Neural crest cell (in vitro differentiated cells): ENCODE results near the gene DCUN1D2. TPM values are rescaled to one million over a fixed set of nuclear protein-coding genes. Genes with fewer than 3 reads are reported as not detected.
A peak's percentile ranks its signal among the peaks of the same experiment; 100 is the strongest.

Source experiments
- DNase-seq: peaks from one replicate; pipeline ENCODE4 v3.0.0; 2021; ENCODE audit warnings: low read depth, mixed read lengths, low spot score
- H3K27ac Mint-ChIP-seq: one replicate; pipeline ENCODE4 v1.8.0; 2021; ENCODE audit warnings: mild to moderate bottlenecking, mixed read lengths; ENCODE audit not compliant: unreplicated experiment
- H3K27me3 Mint-ChIP-seq: 2 replicates; pipeline ENCODE4 v1.8.0; 2021; ENCODE audit warnings: low read depth, mild to moderate bottlenecking, mixed read lengths
- H3K36me3 Mint-ChIP-seq: 2 replicates; pipeline ENCODE4 v1.8.0; 2021; ENCODE audit warnings: low read depth, mild to moderate bottlenecking, mixed read lengths
- H3K4me1 Mint-ChIP-seq: 2 replicates; pipeline ENCODE4 v1.8.0; 2021; ENCODE audit warnings: mixed read lengths
- H3K4me3 Mint-ChIP-seq: one replicate; pipeline ENCODE4 v1.8.0; 2021; ENCODE audit warnings: mild to moderate bottlenecking, mixed read lengths
- H3K9me3 Mint-ChIP-seq: 2 replicates; pipeline ENCODE4 v1.8.0; 2021; ENCODE audit warnings: mixed read lengths
- total RNA-seq: library from RNA; stranded (reverse); gene quantifications from 2 replicates; pipeline ENCODE4 v1.2.1, GENCODE V29; 2021
- TF ChIP-seq, protein P1 (sequence below): fragments of 200-600 bp; sonication (generic); conservative IDR thresholded peaks from 2 replicates; pipeline ENCODE4 v1.5.0; 2021; ENCODE audit warnings: antibody characterized with exemption, mild to moderate bottlenecking

Gene DCUN1D2
- total RNA-seq, 1 donor from 2014 or later: 32.1 TPM

DNA sequence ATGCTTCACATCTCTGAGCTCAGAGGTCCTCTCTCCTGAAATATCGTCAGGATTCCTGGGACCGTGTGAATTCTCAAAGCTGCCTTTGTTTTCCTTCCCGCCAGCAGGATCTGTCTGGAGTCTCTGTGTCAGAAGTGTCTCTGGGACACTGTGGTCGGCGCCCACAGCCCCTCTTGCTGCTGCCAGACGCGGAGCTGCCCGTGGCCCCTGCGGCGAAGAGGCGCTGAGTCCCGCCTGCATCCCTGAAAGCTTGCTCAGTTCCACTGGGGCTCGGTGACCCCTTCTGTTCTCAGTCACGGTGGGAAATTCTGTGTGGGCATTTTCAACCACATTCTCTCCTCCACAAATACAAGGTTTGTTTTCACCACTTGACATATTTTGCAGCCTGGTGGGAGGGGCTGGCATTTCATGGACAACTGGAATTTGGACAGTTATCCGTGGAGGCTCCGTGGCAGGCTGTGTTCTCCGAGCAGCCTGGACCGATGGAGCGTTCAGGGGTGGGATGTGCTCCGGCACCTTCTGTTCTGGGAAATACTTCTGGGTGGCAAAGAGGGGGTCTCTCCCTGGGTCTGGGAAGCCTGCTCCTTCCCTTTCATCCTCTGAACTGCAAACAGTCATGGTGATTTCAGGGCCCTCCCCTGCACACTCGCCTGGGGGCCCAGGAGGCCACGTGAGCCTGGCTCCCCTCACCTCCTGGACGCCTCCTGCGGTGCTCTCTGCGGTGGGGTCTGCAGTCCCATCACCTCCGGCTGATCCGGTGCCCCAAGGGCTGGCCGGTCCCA is 84.0 kb downstream of the DCUN1D2 start:
- DNase-seq: no peak
- no peaks in the 10 kb centered on the region for H3K36me3 Mint-ChIP-seq
- H3K27me3 Mint-ChIP-seq: no peaks in the 10 kb centered on the region
- H3K4me1 Mint-ChIP-seq: peaks cover 8% of the 10 kb centered on the region
- no peaks in the 10 kb centered on the region for H3K9me3 Mint-ChIP-seq
- H3K4me3 Mint-ChIP-seq: no peak overlapping the region
- peak overlapping the region; percentile 95 for H3K27ac Mint-ChIP-seq
- TF ChIP-seq, protein P1, sequence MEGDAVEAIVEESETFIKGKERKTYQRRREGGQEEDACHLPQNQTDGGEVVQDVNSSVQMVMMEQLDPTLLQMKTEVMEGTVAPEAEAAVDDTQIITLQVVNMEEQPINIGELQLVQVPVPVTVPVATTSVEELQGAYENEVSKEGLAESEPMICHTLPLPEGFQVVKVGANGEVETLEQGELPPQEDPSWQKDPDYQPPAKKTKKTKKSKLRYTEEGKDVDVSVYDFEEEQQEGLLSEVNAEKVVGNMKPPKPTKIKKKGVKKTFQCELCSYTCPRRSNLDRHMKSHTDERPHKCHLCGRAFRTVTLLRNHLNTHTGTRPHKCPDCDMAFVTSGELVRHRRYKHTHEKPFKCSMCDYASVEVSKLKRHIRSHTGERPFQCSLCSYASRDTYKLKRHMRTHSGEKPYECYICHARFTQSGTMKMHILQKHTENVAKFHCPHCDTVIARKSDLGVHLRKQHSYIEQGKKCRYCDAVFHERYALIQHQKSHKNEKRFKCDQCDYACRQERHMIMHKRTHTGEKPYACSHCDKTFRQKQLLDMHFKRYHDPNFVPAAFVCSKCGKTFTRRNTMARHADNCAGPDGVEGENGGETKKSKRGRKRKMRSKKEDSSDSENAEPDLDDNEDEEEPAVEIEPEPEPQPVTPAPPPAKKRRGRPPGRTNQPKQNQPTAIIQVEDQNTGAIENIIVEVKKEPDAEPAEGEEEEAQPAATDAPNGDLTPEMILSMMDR: no peak

Other genes with a start within 250 kb of the DCUN1D2 start
- gene LAMP1, start 193.5 kb downstream of the DCUN1D2 start, total RNA-seq: 104 and 110 TPM in 2 replicates
- gene GRTP1, start 126.6 kb downstream of the DCUN1D2 start, total RNA-seq: 8.9 and 9.3 TPM in 2 replicates
- 2.8 TPM in 2 replicates for gene ADPRHL1, start 37.2 kb downstream of the DCUN1D2 start, total RNA-seq
- gene TFDP1, start 94.0 kb upstream of the DCUN1D2 start, total RNA-seq: 105 and 108 TPM in 2 replicates
- gene ATP4B, start 167.5 kb upstream of the DCUN1D2 start, total RNA-seq: not detected in 2 replicates
- gene GRK1, start 176.5 kb upstream of the DCUN1D2 start, total RNA-seq: 0.77 and 1.5 TPM in 2 replicates